K562 (cell line): Measurements from ENCODE around the gene TFCP2. TPM values are rescaled to one million over a fixed set of nuclear protein-coding genes. Genes with fewer than 3 reads are reported as not detected.

Experiments used
- ATF7 ChIP-seq: fragments of 450-650 bp; IDR thresholded peaks from 2 replicates; pipeline ENCODE4 v1.7.1; 2014; ENCODE audit warnings: mild to moderate bottlenecking, moderate library complexity
- COPS2 ChIP-seq: fragments of 450-650 bp; conservative IDR thresholded peaks from 2 replicates; pipeline ENCODE4 v1.6.1; 2016; ENCODE audit warnings: mild to moderate bottlenecking, moderate library complexity
- TAF7 ChIP-seq: fragments of 450-650 bp; IDR thresholded peaks from 2 replicates; pipeline ENCODE4 v1.6.1; 2016; ENCODE audit warnings: missing genetic modification characterization, missing compliant biosample characterization
- TFAM ChIP-seq: fragments of 250-450 bp; sonication (Bioruptor Pico); conservative IDR thresholded peaks from 2 replicates; pipeline ENCODE4 v1.5.0; 2021; ENCODE audit warnings: mild to moderate bottlenecking, moderate library complexity
- THRAP3 ChIP-seq: fragments of 450-650 bp; IDR thresholded peaks from 2 replicates; pipeline ENCODE4 v1.6.1; 2016; ENCODE audit warnings: mild to moderate bottlenecking, inconsistent platforms, borderline replicate concordance
- U2AF2 ChIP-seq: fragments of 200-400 bp; formaldehyde crosslinking; optimal IDR thresholded peaks from 2 replicates; pipeline ENCODE3; 2017; ENCODE audit warnings: low read depth, mild to moderate bottlenecking, low read length
- ZKSCAN8 ChIP-seq: fragments of 200-800 bp; sonication (Bioruptor generic); IDR thresholded peaks from 2 replicates; pipeline ENCODE4 v1.6.1; 2016; ENCODE audit warnings: missing genetic modification characterization, missing compliant biosample characterization
- polyA plus RNA-seq, 8 experiments: library from polyadenylated mRNA; depleted of rRNA in 4 of 8; stranded (reverse) in 5 of 8; unstranded in 3 of 8; fragments of >200 nt; fragmentation: Nextera tagmentation in 2 of 8; fragmentation: Illumina TruSeq in 1 of 8; extraction: Ambion mirVana in 2 of 8; extraction: Trizol in 1 of 8; gene quantifications; 2 replicates each; pipeline versions ENCODE4 v1.2.1 to v1.2.3, GENCODE V29; 2011 to 2014; ENCODE audit warnings: inconsistent platforms in 1 of 8, missing spikeins in 1 of 8
- total RNA-seq, 7 experiments: library from RNA; depleted of rRNA in 6 of 7; stranded (reverse); fragments of >200 nt in 6 of 7; fragmentation: Illumina TruSeq in 2 of 7; extraction: Trizol in 2 of 7; gene quantifications; 2 replicates each; pipeline versions ENCODE4 v1.2.1 to v1.2.3, GENCODE V29; 2011 to 2021; ENCODE audit warnings: low replicate concordance in 1 of 7
- TF ChIP-seq, protein P1 (sequence below), 2 experiments: fragments of 450-650 bp in 1 of 2; sonication (generic) in 1 of 2; formaldehyde crosslinking in 1 of 2; IDR thresholded peaks; 2 replicates each; pipeline versions ENCODE4 v1.7.1 to v1.9.0; 2016 to 2022; ENCODE audit warnings: inconsistent platforms in 1 of 2, mild to moderate bottlenecking in 1 of 2, missing genetic modification reagents in 1 of 2
- TF ChIP-seq, protein P2 (sequence below), 2 experiments: fragments of 450-650 bp; formaldehyde crosslinking in 1 of 2; IDR thresholded peaks; 2 replicates each; pipeline versions ENCODE4 v1.4.0 to v1.6.1; 2014 to 2020; ENCODE audit warnings: mild to moderate bottlenecking in 2 of 2, borderline replicate concordance in 1 of 2, low read depth in 1 of 2

Gene TFCP2
- total and polyA plus RNA-seq, 9 of the 15 experiments (the other 6 are each of a cell fraction or from before 2014, with no cell fraction given): 8.0 to 38.9 (median 19.3) TPM

DNA sequence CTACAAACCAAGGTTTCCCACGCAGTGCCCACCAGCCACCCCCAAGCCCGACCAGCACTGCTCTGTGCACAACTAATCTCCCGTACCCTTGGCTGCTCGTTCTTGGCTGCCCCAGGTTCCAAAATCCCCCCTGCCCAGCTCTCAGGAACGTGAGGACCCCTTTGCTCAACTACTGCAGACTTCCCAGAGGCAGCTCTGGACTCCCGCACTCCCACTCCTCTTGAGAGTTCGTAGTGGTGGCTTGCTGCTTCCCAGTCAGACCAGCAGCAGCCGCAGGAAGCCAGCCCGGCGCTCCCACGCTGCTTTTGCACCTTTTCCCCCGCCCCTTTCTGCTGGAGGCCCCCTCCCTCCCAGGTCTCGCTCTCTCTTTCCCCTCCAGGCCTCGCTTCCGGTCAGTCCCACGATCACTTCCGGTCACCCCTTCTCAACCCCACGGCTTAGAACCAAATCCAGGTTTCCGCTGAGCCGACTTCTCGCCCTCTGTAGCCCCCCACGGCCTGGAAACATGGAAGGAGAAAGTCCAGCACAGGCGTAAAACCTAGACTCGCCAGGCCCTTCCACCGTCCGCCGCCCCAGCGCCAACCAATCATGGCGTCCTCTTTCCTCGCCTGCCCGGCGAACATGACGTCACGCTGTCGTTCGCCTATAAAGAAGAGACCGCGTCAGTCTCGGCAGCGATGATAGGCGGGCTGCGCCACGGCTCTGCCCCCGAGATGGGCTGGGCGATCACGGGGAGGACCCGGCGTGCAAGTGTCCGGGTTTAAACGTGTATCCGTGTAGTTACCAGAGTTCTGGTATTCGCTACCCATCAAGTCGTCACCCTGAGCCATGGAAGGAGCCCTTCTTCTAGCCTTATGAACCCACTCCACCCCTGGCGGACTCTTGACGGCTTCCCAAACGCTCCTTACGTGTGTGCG lies at the start of gene TFCP2 (continued):
- TF ChIP-seq, protein P1, sequence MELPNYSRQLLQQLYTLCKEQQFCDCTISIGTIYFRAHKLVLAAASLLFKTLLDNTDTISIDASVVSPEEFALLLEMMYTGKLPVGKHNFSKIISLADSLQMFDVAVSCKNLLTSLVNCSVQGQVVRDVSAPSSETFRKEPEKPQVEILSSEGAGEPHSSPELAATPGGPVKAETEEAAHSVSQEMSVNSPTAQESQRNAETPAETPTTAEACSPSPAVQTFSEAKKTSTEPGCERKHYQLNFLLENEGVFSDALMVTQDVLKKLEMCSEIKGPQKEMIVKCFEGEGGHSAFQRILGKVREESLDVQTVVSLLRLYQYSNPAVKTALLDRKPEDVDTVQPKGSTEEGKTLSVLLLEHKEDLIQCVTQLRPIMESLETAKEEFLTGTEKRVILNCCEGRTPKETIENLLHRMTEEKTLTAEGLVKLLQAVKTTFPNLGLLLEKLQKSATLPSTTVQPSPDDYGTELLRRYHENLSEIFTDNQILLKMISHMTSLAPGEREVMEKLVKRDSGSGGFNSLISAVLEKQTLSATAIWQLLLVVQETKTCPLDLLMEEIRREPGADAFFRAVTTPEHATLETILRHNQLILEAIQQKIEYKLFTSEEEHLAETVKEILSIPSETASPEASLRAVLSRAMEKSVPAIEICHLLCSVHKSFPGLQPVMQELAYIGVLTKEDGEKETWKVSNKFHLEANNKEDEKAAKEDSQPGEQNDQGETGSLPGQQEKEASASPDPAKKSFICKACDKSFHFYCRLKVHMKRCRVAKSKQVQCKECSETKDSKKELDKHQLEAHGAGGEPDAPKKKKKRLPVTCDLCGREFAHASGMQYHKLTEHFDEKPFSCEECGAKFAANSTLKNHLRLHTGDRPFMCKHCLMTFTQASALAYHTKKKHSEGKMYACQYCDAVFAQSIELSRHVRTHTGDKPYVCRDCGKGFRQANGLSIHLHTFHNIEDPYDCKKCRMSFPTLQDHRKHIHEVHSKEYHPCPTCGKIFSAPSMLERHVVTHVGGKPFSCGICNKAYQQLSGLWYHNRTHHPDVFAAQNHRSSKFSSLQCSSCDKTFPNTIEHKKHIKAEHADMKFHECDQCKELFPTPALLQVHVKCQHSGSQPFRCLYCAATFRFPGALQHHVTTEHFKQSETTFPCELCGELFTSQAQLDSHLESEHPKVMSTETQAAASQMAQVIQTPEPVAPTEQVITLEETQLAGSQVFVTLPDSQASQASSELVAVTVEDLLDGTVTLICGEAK (IDR thresholded peaks at IDR 0.05): peak; percentile 99
- TF ChIP-seq, protein P1 (CRISPR knock-in tag; IDR thresholded peaks at IDR 0.05): no peak
- TF ChIP-seq TFAM (no peak), COPS2 (no peak), TAF7 (tag) (peak; percentile 67), ZKSCAN8 (CRISPR knock-in tag) (no peak), THRAP3 (peak; percentile 38; the same call in 1 of the 2 replicates), U2AF2 (no peak), ATF7 (peak; percentile 99)
- TF ChIP-seq, protein P2, sequence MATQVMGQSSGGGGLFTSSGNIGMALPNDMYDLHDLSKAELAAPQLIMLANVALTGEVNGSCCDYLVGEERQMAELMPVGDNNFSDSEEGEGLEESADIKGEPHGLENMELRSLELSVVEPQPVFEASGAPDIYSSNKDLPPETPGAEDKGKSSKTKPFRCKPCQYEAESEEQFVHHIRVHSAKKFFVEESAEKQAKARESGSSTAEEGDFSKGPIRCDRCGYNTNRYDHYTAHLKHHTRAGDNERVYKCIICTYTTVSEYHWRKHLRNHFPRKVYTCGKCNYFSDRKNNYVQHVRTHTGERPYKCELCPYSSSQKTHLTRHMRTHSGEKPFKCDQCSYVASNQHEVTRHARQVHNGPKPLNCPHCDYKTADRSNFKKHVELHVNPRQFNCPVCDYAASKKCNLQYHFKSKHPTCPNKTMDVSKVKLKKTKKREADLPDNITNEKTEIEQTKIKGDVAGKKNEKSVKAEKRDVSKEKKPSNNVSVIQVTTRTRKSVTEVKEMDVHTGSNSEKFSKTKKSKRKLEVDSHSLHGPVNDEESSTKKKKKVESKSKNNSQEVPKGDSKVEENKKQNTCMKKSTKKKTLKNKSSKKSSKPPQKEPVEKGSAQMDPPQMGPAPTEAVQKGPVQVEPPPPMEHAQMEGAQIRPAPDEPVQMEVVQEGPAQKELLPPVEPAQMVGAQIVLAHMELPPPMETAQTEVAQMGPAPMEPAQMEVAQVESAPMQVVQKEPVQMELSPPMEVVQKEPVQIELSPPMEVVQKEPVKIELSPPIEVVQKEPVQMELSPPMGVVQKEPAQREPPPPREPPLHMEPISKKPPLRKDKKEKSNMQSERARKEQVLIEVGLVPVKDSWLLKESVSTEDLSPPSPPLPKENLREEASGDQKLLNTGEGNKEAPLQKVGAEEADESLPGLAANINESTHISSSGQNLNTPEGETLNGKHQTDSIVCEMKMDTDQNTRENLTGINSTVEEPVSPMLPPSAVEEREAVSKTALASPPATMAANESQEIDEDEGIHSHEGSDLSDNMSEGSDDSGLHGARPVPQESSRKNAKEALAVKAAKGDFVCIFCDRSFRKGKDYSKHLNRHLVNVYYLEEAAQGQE (IDR thresholded peaks at IDR 0.05; ENCODE audit: borderline replicate concordance): peak; percentile 84
- TF ChIP-seq, protein P2 (CRISPR knock-in tag; IDR thresholded peaks at IDR 0.05; ENCODE audit: low read depth): no peak
